H1 (cell line): ENCODE results near the gene CD59. TPM values are rescaled to one million over a fixed set of nuclear protein-coding genes. Genes with fewer than 3 reads are reported as not detected.
"Not testable (repeated sequence)": the region's sequence is repeated elsewhere in the genome, so short reads cannot be mapped to it uniquely, and the experiment has no call there.

Source experiments
- CTCF ChIA-PET: fragments of 300-600 bp; sonication (Branson Sonifier 250); formaldehyde crosslinking; loops from one replicate; lab custom pipeline; 2021; ENCODE audit not compliant: partially characterized antibody; lab: Charles Lee
- POLR2A ChIA-PET: fragments of 300-600 bp; sonication (Branson Sonifier 250); formaldehyde crosslinking; loops from one replicate; lab custom pipeline; 2021; ENCODE audit warnings: inconsistent platforms; ENCODE audit not compliant: partially characterized antibody; lab: Charles Lee
- DNase-seq, 2 experiments: peaks; one replicate each; pipeline versions ENCODE4 v3.0.0 to v3.0.0-alpha.2; 2010 to 2022; ENCODE audit warnings: low spot score in 2 of 2, low read depth in 1 of 2, mixed read lengths in 1 of 2
- FAIRE-seq: peaks from 2 replicates; lab custom pipeline; 2011; peaks lifted over from hg19 to GRCh38; lab: Jason Lieb, UNC
- H2AFZ ChIP-seq: 2 replicates; pipeline ENCODE4 v1.8.1; 2012; ENCODE audit warnings: low read length, inconsistent platforms
- H2AK5ac ChIP-seq: 2 replicates; pipeline ENCODE4 v1.6.1; 2013; ENCODE audit warnings: low read depth, low read length
- H2BK120ac ChIP-seq: replicated peaks from 2 replicates; pipeline ENCODE3; 2013; ENCODE audit warnings: low read depth, low read length, inconsistent platforms
- H2BK12ac ChIP-seq: 2 replicates; pipeline ENCODE4 v1.6.1; 2013; ENCODE audit warnings: low read depth, low read length
- H2BK15ac ChIP-seq: 2 replicates; pipeline ENCODE4 v1.6.1; 2013; ENCODE audit warnings: low read length
- H2BK20ac ChIP-seq: 2 replicates; pipeline ENCODE4 v1.6.1; 2013; ENCODE audit warnings: low read length
- H2BK5ac ChIP-seq: 2 replicates; pipeline ENCODE4 v1.6.1; 2013; ENCODE audit warnings: low read depth, low read length
- H3K14ac ChIP-seq: 2 replicates; pipeline ENCODE4 v1.6.1; 2013; ENCODE audit warnings: inconsistent platforms; ENCODE audit not compliant: insufficient read length
- H3K18ac ChIP-seq: 2 replicates; pipeline ENCODE4 v1.6.1; 2013; ENCODE audit warnings: low read length; ENCODE audit errors: extremely low read depth
- H3K23ac ChIP-seq: 2 replicates; pipeline ENCODE4 v1.6.1; 2013; ENCODE audit warnings: inconsistent platforms; ENCODE audit not compliant: insufficient read length
- H3K23me2 ChIP-seq: 2 replicates; pipeline ENCODE4 v1.6.1; 2013; ENCODE audit warnings: low read depth, low read length
- H3K27ac ChIP-seq: 2 replicates; pipeline ENCODE4 v1.6.1; 2011; ENCODE audit warnings: low read depth, low read length, inconsistent platforms
- H3K27me3 ChIP-seq, 4 experiments: replicated peaks in 1 of 4; 1 replicate in 1 of 4; 2 replicates in 3 of 4; pipeline versions ENCODE4 v1.6.1 to v1.8.1; 2011 to 2013; ENCODE audit warnings: low read length in 3 of 4, mild to moderate bottlenecking in 3 of 4, inconsistent platforms in 2 of 4, mixed read lengths in 2 of 4, moderate library complexity in 1 of 4; ENCODE audit not compliant: control insufficient read depth in 3 of 4, insufficient read depth in 3 of 4; ENCODE audit errors: extremely low read depth in 1 of 4
- H3K36me3 ChIP-seq, 4 experiments: 2 replicates each; pipeline versions ENCODE4 v1.6.1 to v1.8.1; 2011 to 2013; ENCODE audit warnings: mild to moderate bottlenecking in 4 of 4, low read length in 3 of 4, moderate library complexity in 2 of 4, control low read depth in 1 of 4, inconsistent platforms in 1 of 4; ENCODE audit not compliant: insufficient read depth in 4 of 4, control insufficient read depth in 2 of 4
- H3K4ac ChIP-seq: replicated peaks from 2 replicates; pipeline ENCODE3; 2013; ENCODE audit warnings: low read length, low read depth, mixed read lengths, inconsistent platforms; ENCODE audit not compliant: insufficient read length
- H3K4me1 ChIP-seq, 4 experiments: replicated peaks in 1 of 4; 1 replicate in 1 of 4; 2 replicates in 3 of 4; pipeline versions ENCODE4 v1.6.1 to v1.8.1; 2011 to 2013; ENCODE audit warnings: low read length in 3 of 4, inconsistent platforms in 2 of 4, mixed read lengths in 1 of 4; ENCODE audit not compliant: insufficient read depth in 4 of 4, control insufficient read depth in 3 of 4
- H3K4me2 ChIP-seq, 2 experiments: 2 replicates each; pipeline versions ENCODE4 v1.6.1 to v1.8.1; 2011 to 2013; ENCODE audit warnings: low read depth in 2 of 2, low read length in 2 of 2, control low read depth in 1 of 2, inconsistent platforms in 1 of 2, mild to moderate bottlenecking in 1 of 2; ENCODE audit not compliant: insufficient read depth in 1 of 2
- H3K4me3 ChIP-seq, 4 experiments: fragments of 200-600, 300-600 bp in 1 of 4; sonication (generic), shearing (Covaris generic), sonication (Bioruptor Twin) in 1 of 4; 2 replicates each; pipeline versions ENCODE4 v1.5.1 to v1.8.1; 2011 to 2016; ENCODE audit warnings: low read length in 4 of 4, low read depth in 3 of 4, control low read depth in 2 of 4, inconsistent platforms in 2 of 4, mild to moderate bottlenecking in 2 of 4, mixed read lengths in 1 of 4, moderate library complexity in 1 of 4; ENCODE audit not compliant: insufficient read depth in 2 of 4; ENCODE audit errors: extremely low read depth in 1 of 4
- H3K56ac ChIP-seq: replicated peaks from 2 replicates; pipeline ENCODE3; 2013; ENCODE audit warnings: low read depth, mild to moderate bottlenecking, mixed read lengths, low read length, inconsistent platforms; ENCODE audit not compliant: insufficient read length
- H3K79me1 ChIP-seq: 2 replicates; pipeline ENCODE4 v1.6.1; 2013; ENCODE audit warnings: low read depth, low read length, control low read depth
- H3K79me2 ChIP-seq, 2 experiments: 2 replicates each; pipeline versions ENCODE4 v1.6.1 to v1.8.1; 2012 to 2013; ENCODE audit warnings: low read length in 2 of 2, mild to moderate bottlenecking in 2 of 2, inconsistent platforms in 1 of 2; ENCODE audit not compliant: insufficient read depth in 2 of 2, control insufficient read depth in 1 of 2
- H3K9ac ChIP-seq, 4 experiments: replicated peaks in 1 of 4; 1 replicate in 1 of 4; 2 replicates in 3 of 4; pipeline versions ENCODE4 v1.6.1 to v1.8.1; 2011 to 2013; ENCODE audit warnings: low read depth in 3 of 4, low read length in 3 of 4, control low read depth in 2 of 4, mild to moderate bottlenecking in 2 of 4, moderate library complexity in 2 of 4, inconsistent platforms in 1 of 4; ENCODE audit errors: extremely low read depth in 1 of 4
- H3K9me3 ChIP-seq, 2 experiments: 2 replicates each; pipeline versions ENCODE4 v1.6.1 to v1.8.1; 2012 to 2013; ENCODE audit warnings: mild to moderate bottlenecking in 2 of 2, moderate library complexity in 2 of 2, control low read depth in 1 of 2, inconsistent platforms in 1 of 2, low read depth in 1 of 2, low read length in 1 of 2, mixed read lengths in 1 of 2; ENCODE audit not compliant: insufficient read depth in 2 of 2
- H4K20me1 ChIP-seq, 2 experiments: replicated peaks in 1 of 2; 2 replicates each; pipeline versions ENCODE3 to v1.8.1; 2011 to 2013; ENCODE audit warnings: inconsistent platforms in 2 of 2, low read length in 2 of 2, mild to moderate bottlenecking in 1 of 2; ENCODE audit not compliant: insufficient read depth in 2 of 2, control insufficient read depth in 1 of 2
- H4K5ac ChIP-seq: 2 replicates; pipeline ENCODE4 v1.6.1; 2013; ENCODE audit warnings: low read length, low read depth, mixed read lengths, inconsistent platforms; ENCODE audit not compliant: insufficient read length
- H4K8ac ChIP-seq: 2 replicates; pipeline ENCODE4 v1.8.0; 2013; ENCODE audit warnings: mild to moderate bottlenecking, moderate library complexity, low read length, inconsistent platforms; ENCODE audit not compliant: insufficient read depth; ENCODE audit errors: extremely low read depth
- H4K91ac ChIP-seq: replicated peaks from 2 replicates; pipeline ENCODE3; 2013; ENCODE audit warnings: low read length, mixed read lengths, inconsistent platforms; ENCODE audit not compliant: insufficient read length
- ATF2 ChIP-seq: IDR thresholded peaks from 2 replicates; pipeline ENCODE4 v1.6.1; 2012; ENCODE audit warnings: low read length, inconsistent platforms
- JUN ChIP-seq: IDR thresholded peaks from 2 replicates; pipeline ENCODE4 v1.6.1; 2011; ENCODE audit warnings: low read depth, mild to moderate bottlenecking, improper control_type of control experiment, low read length
- NANOG ChIP-seq: IDR thresholded peaks from 2 replicates; pipeline ENCODE4 v1.6.1; 2011; ENCODE audit warnings: low read length, low read depth, mild to moderate bottlenecking, inconsistent platforms; ENCODE audit not compliant: insufficient read depth, poor library complexity, severe bottlenecking
- TAF7 ChIP-seq: optimal IDR thresholded peaks from 2 replicates; pipeline ENCODE3; 2011; ENCODE audit warnings: low read depth, mild to moderate bottlenecking, inconsistent platforms, low read length, moderate library complexity, borderline replicate concordance
- TCF12 ChIP-seq: IDR thresholded peaks from 2 replicates; pipeline ENCODE4 v1.6.1; 2011; ENCODE audit warnings: low read depth, mild to moderate bottlenecking, low read length
- WGBS, 2 experiments: shearing (Covaris generic) in 1 of 2; methylation state at CpG; one replicate each; pipeline versions ENCODE4 v1.1.6 to v1.1.7; 2013 to 2015; ENCODE audit warnings: low lambda C conversion rate in 2 of 2, mixed read lengths in 2 of 2, inconsistent platforms in 1 of 2, low coverage in 1 of 2, missing lambda C conversion rate in 1 of 2; ENCODE audit not compliant: insufficient replicate concordance in 2 of 2, insufficient coverage in 1 of 2, insufficient read length in 1 of 2; ENCODE audit errors: extremely low coverage in 1 of 2, missing lambda C conversion rate in 1 of 2; 5-methylcytosine and 5-hydroxymethylcytosine counted together
- polyA plus RNA-seq, 7 experiments: library from polyadenylated mRNA; depleted of rRNA in 3 of 7; stranded (reverse) in 5 of 7; unstranded in 2 of 7; fragments of >200 nt in 5 of 7; fragments of 200-250 nt in 2 of 7; gene quantifications; 1 replicate in 5 of 7; 2 replicates in 1 of 7; 4 replicates in 1 of 7; pipeline versions ENCODE4 v1.2.1 to v1.2.3, GENCODE V29; 2011 to 2013; ENCODE audit warnings: missing spikeins in 2 of 7, mixed read lengths in 2 of 7
- total RNA-seq: library from RNA; stranded (reverse); fragmentation: NEBNext Ultra II Directional; extraction: Animal tissue kit (Norgen Biotek cat#: 25700); gene quantifications from 2 replicates; pipeline ENCODE4 v1.2.1, GENCODE V29; 2021

Gene CD59
- total and polyA plus RNA-seq, 2 of the 8 experiments (the other 6 are each of a cell fraction or from before 2014, with no cell fraction given) = 63.1 to 90.3 TPM

- no peak for TF ChIP-seq TCF12
- TF ChIP-seq NANOG = no peak
- no peak for TF ChIP-seq TAF7
- no peak for TF ChIP-seq JUN
- no peak for TF ChIP-seq ATF2
These were observed 5.5 kb downstream of the CD59 start (continued) for GRCh38 chr11:33730716-33731115.

GRCh38 chr11:33729072-33729664 is 7.1 kb downstream of the CD59 start:
- H3K4me2 ChIP-seq, H3K9me3 ChIP-seq, H3K27ac ChIP-seq, H2BK5ac ChIP-seq, H3K4me1 ChIP-seq, H3K18ac ChIP-seq, H4K91ac ChIP-seq, FAIRE-seq, H3K79me1 ChIP-seq, H3K27me3 ChIP-seq, H2AFZ ChIP-seq, H3K36me3 ChIP-seq, CTCF ChIA-PET, H2AK5ac ChIP-seq, POLR2A ChIA-PET, H3K4ac ChIP-seq, H3K4me3 ChIP-seq, H2BK20ac ChIP-seq, H2BK120ac ChIP-seq, DNase-seq, H4K5ac ChIP-seq, H2BK15ac ChIP-seq, H4K8ac ChIP-seq, H3K56ac ChIP-seq, H3K23me2 ChIP-seq, H3K14ac ChIP-seq, H3K23ac ChIP-seq, H2BK12ac ChIP-seq, H3K9ac ChIP-seq: not testable (repeated sequence)
- 92% methylated on average over 5 of the region's 5 CpGs; no CpG with 5 or more reads in 1 of the 2 experiments for WGBS, 2 experiments
- peaks cover 3 to 15% of the 10 kb centered on the region in 2 experiments for H4K20me1 ChIP-seq
- H3K79me2 ChIP-seq = peaks cover 2 to 42% of the 10 kb centered on the region in 2 experiments; a peak in 3 of 4 replicates
